ENCODE results near the gene ATP13A3.

DNA sequence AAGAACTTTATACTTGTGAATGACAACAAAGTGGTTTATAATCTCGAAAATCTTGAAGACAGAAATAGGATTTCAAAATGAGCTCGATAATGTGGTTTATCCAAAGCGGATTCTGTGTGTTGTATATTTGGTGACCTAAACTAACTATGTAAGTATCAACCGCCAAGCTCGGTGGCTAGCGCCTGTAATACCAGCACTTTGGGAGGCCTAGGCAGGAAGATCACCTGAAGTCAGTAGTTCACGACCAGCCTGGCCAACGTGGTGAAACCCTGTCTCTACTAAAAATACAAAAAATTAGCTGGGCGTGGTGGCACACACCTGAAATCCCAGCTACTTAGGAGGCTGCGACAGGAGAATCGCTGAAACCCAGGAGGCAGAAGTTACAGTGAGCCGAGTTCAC lies 2.2 kb downstream of the ATP13A3 start:
- TF ChIP-seq GATA2 (IDR thresholded peaks at IDR 0.05; ENCODE audit: low read depth, low read length) (no peak), GATA3 (IDR thresholded peaks at IDR 0.05; ENCODE audit: low read depth, low read length) (no peak)

All from SH-SY5Y (cell line).